Spleen (tissue), 11 donors: ENCODE results near the gene SLAMF1. TPM values are rescaled to one million over a fixed set of nuclear protein-coding genes. Genes with fewer than 3 reads are reported as not detected.

Experiments
- DNase-seq: peaks from one replicate; pipeline ENCODE4 v3.0.0-alpha.2; 2020
- H3K27ac ChIP-seq, 8 donors: fragments of 200-600 bp; sonication (generic) in 7 of 8; 1 replicate in 4 of 8; 2 replicates in 4 of 8; pipeline versions ENCODE4 v1.5.0 to v1.8.0; 2016 to 2021; ENCODE audit warnings: inconsistent platforms in 4 of 8, mild to moderate bottlenecking in 4 of 8, moderate library complexity in 1 of 8
- H3K27me3 ChIP-seq, 7 donors: fragments of 200-600 bp; sonication (generic) in 6 of 7; replicated peaks in 1 of 7; 1 replicate in 4 of 7; 2 replicates in 3 of 7; pipeline versions ENCODE4 v1.5.0 to v1.8.0; 2016 to 2021; ENCODE audit warnings: inconsistent platforms in 3 of 7, mild to moderate bottlenecking in 1 of 7
- H3K36me3 ChIP-seq, 6 donors: fragments of 200-600 bp; sonication (generic) in 5 of 6; 1 replicate in 4 of 6; 2 replicates in 2 of 6; pipeline versions ENCODE4 v1.5.0 to v1.8.0; 2016 to 2021; ENCODE audit warnings: inconsistent platforms in 2 of 6
- H3K4me1 ChIP-seq, 6 donors: fragments of 200-600 bp; sonication (generic) in 5 of 6; 1 replicate in 3 of 6; 2 replicates in 3 of 6; pipeline versions ENCODE4 v1.5.0 to v1.8.0; 2016 to 2021; ENCODE audit warnings: inconsistent platforms in 3 of 6
- H3K4me3 ChIP-seq, 8 donors: fragments of 200-600 bp; sonication (generic) in 7 of 8; 1 replicate in 4 of 8; 2 replicates in 4 of 8; pipeline versions ENCODE4 v1.5.0 to v1.8.0; 2016 to 2021; ENCODE audit warnings: inconsistent platforms in 4 of 8, mild to moderate bottlenecking in 4 of 8, moderate library complexity in 2 of 8
- H3K9me3 ChIP-seq, 8 donors: fragments of 200-600 bp; sonication (generic) in 7 of 8; 1 replicate in 4 of 8; 2 replicates in 4 of 8; pipeline versions ENCODE4 v1.5.0 to v1.8.0; 2016 to 2021; ENCODE audit warnings: inconsistent platforms in 4 of 8
- CTCF ChIP-seq, 11 experiments: fragments of 200-600 bp in 7 of 11; fragments of 450-650 bp in 4 of 11; sonication (generic) in 4 of 11; IDR thresholded peaks in 8 of 11; conservative IDR thresholded peaks in 3 of 11; 1 replicate in 7 of 11; 2 replicates in 4 of 11; pipeline versions ENCODE4 v1.4.0 to v1.8.0; 2016 to 2021; ENCODE audit warnings: antibody characterized with exemption in 11 of 11, inconsistent platforms in 4 of 11, mild to moderate bottlenecking in 1 of 11
- POLR2A ChIP-seq, 3 donors: fragments of 450-650 bp; IDR thresholded peaks; one replicate each; pipeline ENCODE4 v1.5.1; 2017; ENCODE audit warnings: antibody characterized with exemption in 3 of 3, mild to moderate bottlenecking in 1 of 3
- POLR2AphosphoS5 ChIP-seq, 3 donors: sonication (generic); formaldehyde crosslinking; IDR thresholded peaks; one replicate each; pipeline ENCODE4 v1.5.1; 2017; ENCODE audit warnings: antibody characterized with exemption in 3 of 3
- WGBS, 5 donors: extraction: QIAGEN DNeasy Blood & Tissue Kit in 3 of 5; methylation state at CpG; one replicate each; pipeline versions ENCODE4 v1.1.5 to v1.1.7; 2013 to 2018; 5-methylcytosine and 5-hydroxymethylcytosine counted together
- intact Hi-C: fragments of 100-400 bp; cut with DNase I; formaldehyde crosslinking; loops from one replicate; pipeline ENCODE4 v1.15.0; 2023; ENCODE audit warnings: low total_unique reads
- polyA plus RNA-seq, 3 donors: library from polyadenylated mRNA; stranded (reverse); fragments of 200-250 nt; gene quantifications; one replicate each; pipeline ENCODE4 v1.2.1, GENCODE V29; 2013
- total RNA-seq, 7 donors: library from RNA; depleted of rRNA in 3 of 7; stranded (reverse); fragments of >200 nt in 3 of 7; fragmentation: NEBNext Ultra II Directional in 4 of 7; extraction: Animal tissue kit (Norgen Biotek cat#: 25700) in 4 of 7; gene quantifications; one replicate each; pipeline versions ENCODE4 v1.1.0 to v1.2.1, GENCODE V29; 2016 to 2021
- donor health status: healthy with polysubstance abuse.
- donor health status: DM: no; HTN: no; CAD: no; lungs with moderate emphysema.
- donor health status: DM: no; HTN: no; CAD: no.
- donor health status: Bipolar disorder and iron deficiency.
- donor health status: healthy.
- donor health status: DM: no; HTN: no; CAD: no.
- donor health status: DM: yes; HTN: yes; CAD: no.

SLAMF1 gene
- total and polyA plus RNA-seq, 10 donors = 2.8 to 18.3 (median 10.3) TPM

- no peaks in the 10 kb centered on the region for H3K9me3 ChIP-seq
- no peak overlapping the region for H3K27ac ChIP-seq
- no peaks in the 10 kb centered on the region for H3K27me3 ChIP-seq
- TF ChIP-seq POLR2AphosphoS5 (IDR thresholded peaks at IDR 0.05) = no peak
- TF ChIP-seq CTCF (IDR thresholded peaks at IDR 0.05 in 8 of 11, conservative IDR thresholded peaks at IDR 0.05 in 3 of 11) = no peak
- TF ChIP-seq POLR2A (IDR thresholded peaks at IDR 0.05) = no peak
- 87 to 95% (median 91%) methylated on average over 2 of the region's 2 CpGs for WGBS, 5 donors
- H3K4me1 ChIP-seq = peaks cover 0 to 45% (median 2%) of the 10 kb centered on the region in 6 donors
- peaks cover 0 to 28% (median 0%) of the 10 kb centered on the region in 6 donors for H3K36me3 ChIP-seq
- no peak for DNase-seq
- H3K4me3 ChIP-seq = no peak overlapping the region
- intact Hi-C loops = loop anchor here (10.0 kb wide), 1 partner anchor 59 kb away; no protein-coding TSS in a partner anchor
These were observed 31.2 kb downstream of the SLAMF1 start for GRCh38 chr1:160615660-160616059.

GRCh38 chr1:160614410-160614809 lies 32.4 kb downstream of the SLAMF1 start:
- 59 to 87% (median 67%) methylated on average over 5 of the region's 5 CpGs for WGBS, 5 donors
- Histone ChIP-seq H3K27me3 (no peaks in the 10 kb centered on the region), H3K36me3 (peaks cover 0 to 40% (median 0%) of the 10 kb centered on the region in 6 donors), H3K4me3 (no peak overlapping the region), H3K27ac (no peak overlapping the region), H3K4me1 (peaks cover 0 to 46% (median 1%) of the 10 kb centered on the region in 6 donors), H3K9me3 (no peaks in the 10 kb centered on the region)
- TF ChIP-seq CTCF (IDR thresholded peaks at IDR 0.05 in 8 of 11, conservative IDR thresholded peaks at IDR 0.05 in 3 of 11) = no peak
- no peak for TF ChIP-seq POLR2AphosphoS5 (IDR thresholded peaks at IDR 0.05)
- TF ChIP-seq POLR2A (IDR thresholded peaks at IDR 0.05) = no peak
- intact Hi-C loops = loop anchor here (10.0 kb wide), 1 partner anchor 60 kb away; no protein-coding TSS in a partner anchor
- no peak for DNase-seq

- DNase-seq = no peak
- intact Hi-C loops = loop anchor here (10.0 kb wide), 1 partner anchor 62 kb away; no protein-coding TSS in a partner anchor
- Histone ChIP-seq H3K4me1 (peaks cover 0 to 51% (median 1%) of the 10 kb centered on the region in 6 donors), H3K9me3 (no peaks in the 10 kb centered on the region), H3K27me3 (no peaks in the 10 kb centered on the region), H3K27ac (no peak overlapping the region), H3K36me3 (peaks cover 0 to 43% (median 0%) of the 10 kb centered on the region in 6 donors), H3K4me3 (no peak overlapping the region)
- 77 to 95% (median 93%) methylated on average over 6 of the region's 6 CpGs for WGBS, 5 donors
- TF ChIP-seq CTCF (IDR thresholded peaks at IDR 0.05 in 8 of 11, conservative IDR thresholded peaks at IDR 0.05 in 3 of 11) (no peak), POLR2A (IDR thresholded peaks at IDR 0.05) (no peak), POLR2AphosphoS5 (IDR thresholded peaks at IDR 0.05) (no peak)
These were observed 34.1 kb downstream of the SLAMF1 start for GRCh38 chr1:160612613-160613218.

- Histone ChIP-seq H3K27ac (peak overlapping the region in 1 of 8 donors; percentile 31), H3K4me1 (peaks cover 0 to 68% (median 16%) of the 10 kb centered on the region in 6 donors), H3K4me3 (no peak overlapping the region), H3K36me3 (peaks cover 0 to 43% (median 0%) of the 10 kb centered on the region in 6 donors), H3K9me3 (no peaks in the 10 kb centered on the region), H3K27me3 (no peaks in the 10 kb centered on the region)
- intact Hi-C loops = loop anchor here (10.0 kb wide), 1 partner anchor 64 kb away; no protein-coding TSS in a partner anchor
- WGBS, 5 donors = 17 to 44% (median 20%) methylated on average over 1 of the region's 1 CpG
- DNase-seq = no peak
- TF ChIP-seq POLR2A (IDR thresholded peaks at IDR 0.05) (no peak), CTCF (IDR thresholded peaks at IDR 0.05 in 8 of 11, conservative IDR thresholded peaks at IDR 0.05 in 3 of 11) (no peak), POLR2AphosphoS5 (IDR thresholded peaks at IDR 0.05) (no peak)
These were observed 36.1 kb downstream of the SLAMF1 start for GRCh38 chr1:160610569-160611242.
